H1 (cell line): Measurements from ENCODE around the gene MXRA8. TPM values are rescaled to one million over a fixed set of nuclear protein-coding genes. Genes with fewer than 3 reads are reported as not detected.

ENCODE experiments used
- CREB1 ChIP-seq: IDR thresholded peaks from 2 replicates; pipeline ENCODE4 v1.6.1; 2012; ENCODE audit warnings: inconsistent platforms
- KDM4A ChIP-seq: IDR thresholded peaks from one replicate; pipeline ENCODE4 v1.7.1; 2012; ENCODE audit warnings: low read depth, mild to moderate bottlenecking, moderate library complexity, low read length, inconsistent platforms; ENCODE audit not compliant: severe bottlenecking
- SIN3A ChIP-seq, 2 experiments: IDR thresholded peaks in 1 of 2; conservative IDR thresholded peaks in 1 of 2; 2 replicates each; pipeline ENCODE4 v1.6.1; 2011 to 2012; ENCODE audit warnings: low read length in 2 of 2, improper control_type of control experiment in 1 of 2, low read depth in 1 of 2, mild to moderate bottlenecking in 1 of 2
- polyA plus RNA-seq, 7 experiments: library from polyadenylated mRNA; depleted of rRNA in 3 of 7; stranded (reverse) in 5 of 7; unstranded in 2 of 7; fragments of >200 nt in 5 of 7; fragments of 200-250 nt in 2 of 7; gene quantifications; 1 replicate in 5 of 7; 2 replicates in 1 of 7; 4 replicates in 1 of 7; pipeline versions ENCODE4 v1.2.1 to v1.2.3, GENCODE V29; 2011 to 2013; ENCODE audit warnings: missing spikeins in 2 of 7, mixed read lengths in 2 of 7
- total RNA-seq: library from RNA; stranded (reverse); fragmentation: NEBNext Ultra II Directional; extraction: Animal tissue kit (Norgen Biotek cat#: 25700); gene quantifications from 2 replicates; pipeline ENCODE4 v1.2.1, GENCODE V29; 2021

MXRA8 gene
- total and polyA plus RNA-seq, 2 of the 8 experiments (the other 6 are each of a cell fraction or from before 2014, with no cell fraction given), result 10.5 to 17.2 TPM

DNA sequence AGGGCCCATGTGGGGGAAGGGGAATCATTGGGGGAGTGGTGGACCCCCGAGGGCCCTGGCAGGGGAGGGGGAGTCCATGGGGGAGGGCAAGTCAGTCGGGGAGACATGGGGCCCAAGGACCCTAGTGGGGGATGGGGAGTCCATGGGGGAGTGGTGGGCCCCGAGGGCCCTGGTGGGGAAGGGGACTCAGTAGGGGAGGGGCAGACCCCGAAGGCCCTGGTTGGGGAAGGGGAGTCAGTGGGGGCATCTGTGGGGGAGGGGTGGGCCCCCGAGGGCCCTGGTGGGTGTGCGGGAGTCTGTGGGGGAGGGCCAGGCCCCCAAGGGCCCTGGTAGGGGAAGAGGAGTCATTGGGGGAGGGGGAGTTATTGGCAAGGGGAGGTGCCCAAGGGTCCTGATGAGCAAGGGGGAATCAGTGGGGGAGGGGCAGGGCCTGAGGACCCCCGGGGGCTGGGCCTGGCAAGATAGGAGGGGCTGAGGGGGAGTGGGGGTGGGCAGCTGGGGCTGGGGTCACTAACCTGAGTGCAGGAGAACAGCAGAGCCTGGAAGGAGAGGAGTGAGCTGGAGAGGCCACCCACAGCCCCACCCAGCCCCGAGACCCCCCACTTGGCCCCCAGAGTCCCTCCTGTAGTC is 2.1 kb downstream of the MXRA8 start (continued):
- no peak for TF ChIP-seq KDM4A
- TF ChIP-seq CREB1, result no peak
- no peak for TF ChIP-seq SIN3A (conservative IDR thresholded peaks at IDR 0.05 in 1 of 2, IDR thresholded peaks at IDR 0.05 in 1 of 2; ENCODE audit: low read depth in 1 of 2, low read length in 2 of 2)
- TF ChIP-seq, all 59 proteins: peak for 0
